ENCODE measurements around the gene ITGAX. TPM values are rescaled to one million over a fixed set of nuclear protein-coding genes. Genes with fewer than 3 reads are reported as not detected.

ITGAX gene
- total RNA-seq, 4 donors from 2014 or later, result 0.30 to 3.3 (median 1.1) TPM

DNA sequence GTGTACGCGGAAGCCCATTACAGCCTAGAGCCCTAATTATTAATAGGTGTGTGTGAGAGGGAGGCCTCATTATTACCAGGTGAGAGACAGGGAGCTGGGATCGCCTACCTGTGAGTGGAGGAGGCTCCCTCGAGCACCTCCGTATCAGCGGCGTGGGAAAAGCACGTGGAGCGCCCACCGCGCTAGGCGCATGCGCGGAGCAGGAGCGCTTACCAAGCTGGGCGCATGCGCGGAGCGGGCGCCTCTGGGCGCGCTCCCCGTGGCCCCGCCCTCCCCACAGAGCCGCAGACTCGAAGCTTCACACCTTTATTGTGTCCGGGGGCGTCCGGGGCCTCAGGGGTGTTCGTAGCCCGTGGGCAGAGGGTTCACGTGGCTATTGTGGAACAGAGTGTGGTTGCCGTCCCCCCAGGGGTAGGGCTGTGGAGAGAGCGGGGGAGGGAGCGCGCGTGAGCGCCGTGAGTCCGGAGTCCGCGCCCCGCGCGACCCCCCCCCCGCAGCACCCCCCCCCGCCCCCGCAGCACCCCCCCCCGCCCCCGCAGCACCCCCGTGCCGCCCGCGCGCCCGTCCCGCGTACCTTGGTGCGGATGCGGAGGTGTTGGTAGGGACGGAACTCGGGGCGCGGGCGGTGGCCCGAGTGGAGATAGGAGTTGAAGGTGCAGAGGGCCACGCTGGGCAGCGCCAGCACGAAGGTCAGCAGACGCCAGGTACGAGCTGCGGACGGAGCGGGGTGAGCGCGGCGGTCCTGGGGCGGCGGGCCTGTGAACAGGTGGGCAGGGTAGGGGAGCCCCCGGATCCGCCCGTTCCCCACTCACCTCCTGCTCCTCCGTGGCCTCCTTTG, 72.7 kb downstream of the ITGAX start:
- intact Hi-C loops (cut with DNase I; ENCODE audit: low total_unique reads), result no loop called here
- TF ChIP-seq POLR2A (IDR thresholded peaks at IDR 0.05) (no peak), CTCF (IDR thresholded peaks at IDR 0.05) (no peak)
- DNase-seq (ENCODE audit: low spot score in 2 of 2), result peak; percentile 25 to 91
- H3K4me3 ChIP-seq (ENCODE audit: low read depth, poor library complexity, severe bottlenecking), result no peak overlapping the region
- 28 to 46% methylated on average over 40 to 66 of the region's 83 CpGs for WGBS, 2 donors

DNA sequence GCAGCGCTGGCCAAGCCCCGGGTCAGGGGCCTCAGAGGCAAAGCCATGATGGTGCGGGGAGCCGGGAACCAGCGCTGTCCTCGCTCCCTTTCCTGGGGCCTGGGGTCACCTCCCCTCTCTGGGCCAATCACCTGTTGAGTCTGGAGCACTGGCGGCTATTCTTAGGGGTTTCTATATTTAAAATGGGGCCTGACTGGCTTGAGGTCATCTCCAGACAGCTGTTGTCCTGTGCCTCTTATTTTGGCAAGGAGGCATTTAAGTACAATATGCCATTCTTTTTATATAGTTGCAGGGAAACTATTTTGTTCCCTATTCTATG, 73.3 kb downstream of the ITGAX start, which contains the start of gene COX6A2:
COX6A2 (minus strand) TSS at position 82 of the 319 bp plus-strand sequence; CDS start at position 47, 35 bp downstream.
- 58 to 60% methylated on average over 1 to 2 of the region's 7 CpGs for WGBS, 2 donors
- TF ChIP-seq POLR2A (IDR thresholded peaks at IDR 0.05) (no peak), CTCF (IDR thresholded peaks at IDR 0.05) (no peak)
- DNase-seq (ENCODE audit: low spot score in 2 of 2), result no peak
- intact Hi-C loops (cut with DNase I; ENCODE audit: low total_unique reads), result no loop called here
- no peak within 1 kb of the TSS for H3K4me3 ChIP-seq (ENCODE audit: low read depth, poor library complexity, severe bottlenecking)

GRCh38 chr16:31428638-31429247, 73.8 kb downstream of the ITGAX start:
- no peak for TF ChIP-seq POLR2A (IDR thresholded peaks at IDR 0.05)
- no peak for TF ChIP-seq CTCF (IDR thresholded peaks at IDR 0.05)
- DNase-seq (ENCODE audit: low spot score in 2 of 2), result no peak
- WGBS, 2 donors, result 63 to 69% methylated on average over 7 of the region's 7 CpGs
- intact Hi-C loops (cut with DNase I; ENCODE audit: low total_unique reads), result no loop called here
- no peak overlapping the region for H3K4me3 ChIP-seq (ENCODE audit: low read depth, poor library complexity, severe bottlenecking)

DNA sequence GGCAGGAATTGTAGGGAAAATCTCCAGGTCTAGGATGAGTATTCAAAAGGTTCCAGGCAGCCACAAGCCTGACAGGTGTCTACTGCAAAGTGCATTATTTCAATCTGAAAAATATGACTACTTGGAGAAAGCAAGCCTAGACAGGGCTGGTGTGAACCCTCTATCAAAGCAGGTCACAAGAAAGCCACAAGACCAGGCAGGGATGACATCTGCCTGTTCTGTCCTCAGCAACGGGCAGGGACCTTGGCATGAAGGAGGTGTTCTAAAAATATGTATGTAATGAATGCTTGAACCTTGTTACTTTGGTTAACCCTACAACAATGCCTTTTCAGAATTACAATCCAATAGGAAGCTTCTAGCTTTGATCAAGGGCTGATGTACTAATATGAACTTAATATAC, 74.3 kb downstream of the ITGAX start:
- DNase-seq (ENCODE audit: low spot score in 2 of 2), result no peak
- no peak overlapping the region for H3K4me3 ChIP-seq (ENCODE audit: low read depth, poor library complexity, severe bottlenecking)
- intact Hi-C loops (cut with DNase I; ENCODE audit: low total_unique reads), result no loop called here
- 0 to 11% methylated on average over 1 of the region's 1 CpG for WGBS, 2 donors
- TF ChIP-seq POLR2A (IDR thresholded peaks at IDR 0.05), result no peak
- no peak for TF ChIP-seq CTCF (IDR thresholded peaks at IDR 0.05)

- intact Hi-C loops (cut with DNase I; ENCODE audit: low total_unique reads), result loop anchor here (10.0 kb wide), 1 partner anchor 275 kb away; the partner anchor contains the start of gene PRSS36
- WGBS, 2 donors, result 87 to 93% methylated on average over 3 of the region's 3 CpGs
- no peak for DNase-seq (ENCODE audit: low spot score in 2 of 2)
- H3K4me3 ChIP-seq (ENCODE audit: low read depth, poor library complexity, severe bottlenecking), result no peak overlapping the region
- TF ChIP-seq POLR2A (IDR thresholded peaks at IDR 0.05) (no peak), CTCF (IDR thresholded peaks at IDR 0.05) (no peak)
These were observed 74.8 kb downstream of the ITGAX start for GRCh38 chr16:31429796-31430195.

Measured in lower leg skin (tissue), 4 donors.